HepG2 (cell line): ENCODE data around the gene TSPYL4. TPM values are rescaled to one million over a fixed set of nuclear protein-coding genes. Genes with fewer than 3 reads are reported as not detected.

Experiments
- ATAC-seq: fragments of 200-7000 bp; cut with Tn5 transposase; 3 replicates; pipeline ENCODE4 v1.9.1; 2020; ENCODE audit warnings: mild to moderate bottlenecking, moderate library complexity
- BruUV-seq: library from RNA; stranded (reverse); fragments of 400-500 nt; replicated peaks from 2 replicates; lab custom pipeline; 2021; lab: Mats Ljungman, UMichigan
- CTCF ChIA-PET: fragments of 300-600 bp; formaldehyde crosslinking; extraction: SDS; loops from one replicate; lab custom pipeline; 2021; ENCODE audit warnings: low total read pairs, inconsistent platforms, low intra/inter-chr PET ratio; lab: Yijun Ruan, JAX
- POLR2A ChIA-PET: fragments of 350-600 bp; sonication (Branson Sonifier 250); formaldehyde crosslinking; loops from one replicate; lab custom pipeline; 2020; ENCODE audit warnings: antibody characterized with exemption, inconsistent platforms; lab: Yijun Ruan, JAX
- DNase-seq: peaks from one replicate; pipeline ENCODE4 v3.0.0-alpha.2; 2015; ENCODE audit warnings: low spot score
- FAIRE-seq: peaks from 3 replicates; lab custom pipeline; 2011; peaks lifted over from hg19 to GRCh38; lab: Jason Lieb, UNC
- H2AFZ ChIP-seq: one replicate; pipeline ENCODE4 v1.6.1; 2011; ENCODE audit warnings: low read length, inconsistent platforms
- H3K27ac ChIP-seq: fragments of 300-600 bp; 3 replicates; pipeline ENCODE4 v1.8.0; 2011; ENCODE audit warnings: mixed run types, mild to moderate bottlenecking, mixed read lengths, low read length, inconsistent platforms; ENCODE audit not compliant: insufficient read depth; ENCODE audit errors: extremely low read length
- H3K27me3 ChIP-seq, 2 experiments: fragments of 200-600 bp in 1 of 2; 2 replicates in 1 of 2; 3 replicates in 1 of 2; pipeline versions ENCODE4 v1.6.0 to v1.8.0; 2011; ENCODE audit warnings: low read length in 2 of 2, mild to moderate bottlenecking in 2 of 2, moderate library complexity in 2 of 2, inconsistent platforms in 1 of 2; ENCODE audit not compliant: insufficient read depth in 2 of 2, control insufficient read depth in 1 of 2
- H3K36me3 ChIP-seq, 2 experiments: fragments of 200-600 bp in 1 of 2; replicated peaks in 1 of 2; 2 replicates in 1 of 2; 3 replicates in 1 of 2; pipeline versions ENCODE4 v1.5.1 to v1.8.0; 2011; ENCODE audit warnings: low read length in 2 of 2, inconsistent platforms in 1 of 2; ENCODE audit not compliant: insufficient read depth in 2 of 2, control insufficient read depth in 1 of 2
- H3K4me1 ChIP-seq: 2 replicates; pipeline ENCODE4 v1.5.1; 2012; ENCODE audit warnings: low read length, inconsistent platforms; ENCODE audit not compliant: insufficient read depth
- H3K4me2 ChIP-seq: 2 replicates; pipeline ENCODE4 v1.6.0; 2011; ENCODE audit warnings: low read depth, low read length, inconsistent platforms
- H3K4me3 ChIP-seq, 3 experiments: fragments of 200-600 bp in 1 of 3; sonication (generic), shearing (Covaris generic) in 1 of 3; replicated peaks in 1 of 3; 2 replicates each; pipeline ENCODE4 v1.5.1; 2011 to 2016; ENCODE audit warnings: low read length in 3 of 3, inconsistent platforms in 2 of 3, low read depth in 2 of 3, mild to moderate bottlenecking in 2 of 3, control low read depth in 1 of 3, mixed read lengths in 1 of 3; ENCODE audit not compliant: insufficient read depth in 1 of 3
- H3K79me2 ChIP-seq: one replicate; pipeline ENCODE4 v1.6.1; 2011; ENCODE audit warnings: low read length, inconsistent platforms; ENCODE audit not compliant: insufficient read depth
- H3K9ac ChIP-seq: 2 replicates; pipeline ENCODE4 v1.6.0; 2011; ENCODE audit warnings: mild to moderate bottlenecking, low read depth, low read length, inconsistent platforms; ENCODE audit not compliant: insufficient read depth
- H3K9me3 ChIP-seq: 2 replicates; pipeline ENCODE4 v1.5.1; 2012; ENCODE audit warnings: mild to moderate bottlenecking, low read length
- H4K20me1 ChIP-seq: 2 replicates; pipeline ENCODE4 v1.6.0; 2011; ENCODE audit warnings: inconsistent platforms, mild to moderate bottlenecking, low read length, moderate library complexity; ENCODE audit not compliant: insufficient read depth
- CAMTA2 ChIP-seq: sonication (generic); formaldehyde crosslinking; IDR thresholded peaks from 2 replicates; pipeline ENCODE4 v1.4.0; 2020; ENCODE audit warnings: mild to moderate bottlenecking, missing genetic modification reagents, borderline replicate concordance
- NFE2L2 ChIP-seq: fragments of 150-350 bp; IDR thresholded peaks from 2 replicates; pipeline ENCODE4 v1.6.1; 2014; ENCODE audit warnings: low read length
- RFX5 ChIP-seq: IDR thresholded peaks from 2 replicates; pipeline ENCODE4 v1.6.1; 2011; ENCODE audit warnings: low read depth, low read length, improper control_type of control experiment
- SNAPC2 ChIP-seq: sonication (generic); formaldehyde crosslinking; IDR thresholded peaks from 2 replicates; pipeline ENCODE4 v1.8.1; 2022; ENCODE audit warnings: mild to moderate bottlenecking, missing genetic modification reagents
- U2AF2 ChIP-seq: fragments of 200-400 bp; formaldehyde crosslinking; IDR thresholded peaks from 2 replicates; pipeline ENCODE4 v1.6.1; 2017; ENCODE audit warnings: low read depth, mild to moderate bottlenecking, low read length
- ZNF207 ChIP-seq: fragments of 450-650 bp; IDR thresholded peaks from 2 replicates; pipeline ENCODE4 v1.6.1; 2016; ENCODE audit warnings: antibody characterized with exemption, borderline replicate concordance
- ZNF460 ChIP-seq: sonication (generic); formaldehyde crosslinking; IDR thresholded peaks from 2 replicates; pipeline ENCODE4 v1.5.1; 2020; ENCODE audit warnings: missing genetic modification reagents, mild to moderate bottlenecking, borderline replicate concordance
- ZNF563 ChIP-seq: sonication (generic); formaldehyde crosslinking; IDR thresholded peaks from 2 replicates; pipeline ENCODE4 v1.8.0; 2022; ENCODE audit warnings: mild to moderate bottlenecking, moderate library complexity, missing genetic modification reagents
- ZNF773 ChIP-seq: sonication (generic); formaldehyde crosslinking; IDR thresholded peaks from 2 replicates; pipeline ENCODE4 v1.4.0; 2020; ENCODE audit warnings: missing genetic modification reagents, borderline replicate concordance
- WGBS: methylation state at CpG from one replicate; pipeline ENCODE4 v1.1.6; 2017; ENCODE audit warnings: low lambda C conversion rate; 5-methylcytosine and 5-hydroxymethylcytosine counted together
- in situ Hi-C: cut with HindIII; loops from 2 replicates; pipeline ENCODE4 v1.10.0; 2017; ENCODE audit warnings: low pct_unique_long_range_greater_than_20kb; ENCODE audit not compliant: extremely low pct_ligation_motif_present
- intact Hi-C: fragments of 100-400 bp; cut with micrococcal nuclease; formaldehyde crosslinking; loops from one replicate; pipeline ENCODE4 v1.10.0; 2022; ENCODE audit not compliant: unreplicated experiment
- polyA plus RNA-seq, 8 experiments: library from polyadenylated mRNA; depleted of rRNA in 3 of 8; stranded (reverse) in 7 of 8; unstranded in 1 of 8; fragments of >200 nt; fragmentation: Illumina TruSeq in 4 of 8; extraction: Trizol in 4 of 8; gene quantifications; 2 replicates each; pipeline versions ENCODE4 v1.2.1 to v1.2.3, GENCODE V29; 2011 to 2016; ENCODE audit warnings: low read depth in 4 of 8, missing spikeins in 1 of 8, mixed read lengths in 1 of 8; ENCODE audit not compliant: insufficient read depth in 1 of 8
- total RNA-seq, 5 experiments: library from RNA; depleted of rRNA; stranded (reverse); fragments of >200 nt; fragmentation: Illumina TruSeq; extraction: Trizol; gene quantifications; 2 replicates each; pipeline ENCODE4 v1.2.3, GENCODE V29; 2016; ENCODE audit warnings: low read depth in 1 of 5
- TF ChIP-seq, protein P1 (sequence below): sonication (generic); formaldehyde crosslinking; IDR thresholded peaks from 2 replicates; pipeline ENCODE4 v1.4.0; 2020; ENCODE audit warnings: mild to moderate bottlenecking, missing genetic modification reagents
- TF ChIP-seq, protein P2 (sequence below): sonication (generic); formaldehyde crosslinking; IDR thresholded peaks from 2 replicates; pipeline ENCODE4 v1.4.0; 2020; ENCODE audit warnings: missing genetic modification reagents

Gene TSPYL4
- total and polyA plus RNA-seq, 2 of the 13 experiments (the other 11 are each of a cell fraction or from before 2014, with no cell fraction given): 18.0 to 19.7 TPM

DNA sequence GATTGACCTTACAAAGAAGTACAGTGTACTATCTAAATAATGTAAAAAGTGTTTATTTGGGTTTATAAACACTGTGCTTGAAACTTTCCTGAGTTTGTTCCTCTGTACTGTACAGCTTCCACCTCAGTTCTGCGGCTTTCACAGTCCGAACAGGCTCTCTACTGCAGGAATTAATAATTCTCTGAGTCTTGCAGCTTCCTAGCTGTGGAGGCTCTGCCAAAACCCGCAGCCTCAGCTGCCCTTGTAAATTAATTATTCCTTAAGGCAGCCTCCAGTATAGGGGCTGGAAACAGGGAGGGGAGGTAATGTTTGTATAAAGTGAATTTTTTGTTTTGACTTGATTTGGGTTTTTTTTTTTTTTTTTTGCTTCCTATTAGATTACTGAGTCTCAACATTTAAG lies 19.2 kb downstream of the TSPYL4 start:
- POLR2A ChIA-PET: no interaction called here
- no peaks in the 10 kb centered on the region for H3K27me3 ChIP-seq
- CTCF ChIA-PET: no interaction called here
- FAIRE-seq (no peak), ATAC-seq (no peak), DNase-seq (no peak)
- in situ Hi-C loops (no loop called here), intact Hi-C loops (no loop called here)
- 97% methylated on average over 3 of the region's 3 CpGs for WGBS
- no peak overlapping the region for H2AFZ ChIP-seq
- no peaks in the 10 kb centered on the region for H3K79me2 ChIP-seq
- BruUV-seq: no TSS peak
- no peak overlapping the region for H3K27ac ChIP-seq
- H3K4me3 ChIP-seq: no peak overlapping the region
- no peaks in the 10 kb centered on the region for H4K20me1 ChIP-seq
- H3K36me3 ChIP-seq: peaks cover 5 to 20% of the 10 kb centered on the region in 2 experiments; a peak in 3 of 5 replicates
- no peak overlapping the region for H3K9ac ChIP-seq
- no peak overlapping the region for H3K4me2 ChIP-seq
- TF ChIP-seq ZNF460 (CRISPR knock-in tag): no peak
- no peak for TF ChIP-seq CAMTA2 (CRISPR knock-in tag)
- TF ChIP-seq ZNF563 (CRISPR knock-in tag): no peak
- no peak for TF ChIP-seq SNAPC2
- no peaks in the 10 kb centered on the region for H3K9me3 ChIP-seq
- no peaks in the 10 kb centered on the region for H3K4me1 ChIP-seq

DNA sequence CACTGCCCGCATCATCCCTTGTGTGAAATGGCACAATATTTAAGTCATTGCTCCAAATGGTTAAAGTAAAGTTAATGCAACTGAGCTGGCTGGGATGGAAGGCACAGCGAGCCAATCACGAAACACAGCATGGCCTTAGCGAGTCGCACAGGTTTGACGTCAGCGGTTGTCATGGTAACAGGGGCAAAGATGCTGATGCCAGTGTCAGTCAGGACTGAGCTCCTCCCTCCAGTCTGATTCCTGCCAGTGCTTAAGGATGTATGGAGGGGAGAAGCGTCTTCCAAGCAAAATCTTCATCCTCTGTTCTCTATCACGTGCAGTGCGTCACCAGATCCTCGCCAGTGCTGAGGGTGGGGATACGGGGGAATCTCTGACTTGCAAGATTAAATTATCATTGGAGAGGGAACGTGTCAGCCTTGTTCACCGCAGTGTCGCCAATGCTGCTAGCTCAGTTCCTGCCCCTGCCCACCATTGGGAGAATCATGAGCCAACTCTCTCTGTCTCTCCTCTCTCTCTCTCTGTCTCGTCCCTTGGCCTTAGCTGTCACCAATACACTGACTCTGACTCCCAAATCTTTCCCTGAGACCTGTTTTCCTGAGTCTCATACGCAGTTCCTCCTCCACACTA lies 24.5 kb downstream of the TSPYL4 start:
- no peak for DNase-seq
- Histone ChIP-seq H4K20me1 (no peaks in the 10 kb centered on the region), H3K4me1 (no peaks in the 10 kb centered on the region), H3K27ac (no peak overlapping the region), H2AFZ (no peak overlapping the region), H3K9me3 (no peaks in the 10 kb centered on the region), H3K27me3 (no peaks in the 10 kb centered on the region), H3K9ac (no peak overlapping the region), H3K36me3 (peaks cover 0 to 5% of the 10 kb centered on the region in 2 experiments; a peak in 1 of 5 replicates), H3K4me3 (no peak overlapping the region), H3K79me2 (no peaks in the 10 kb centered on the region), H3K4me2 (no peak overlapping the region)
- intact Hi-C loops: no loop called here
- ATAC-seq: no peak
- BruUV-seq: no TSS peak
- in situ Hi-C loops: no loop called here
- WGBS: 98% methylated on average over 17 of the region's 17 CpGs
- FAIRE-seq: no peak
- CTCF ChIA-PET: no interaction called here
- POLR2A ChIA-PET: no interaction called here
- no peak for TF ChIP-seq NFE2L2
- TF ChIP-seq, protein P1, sequence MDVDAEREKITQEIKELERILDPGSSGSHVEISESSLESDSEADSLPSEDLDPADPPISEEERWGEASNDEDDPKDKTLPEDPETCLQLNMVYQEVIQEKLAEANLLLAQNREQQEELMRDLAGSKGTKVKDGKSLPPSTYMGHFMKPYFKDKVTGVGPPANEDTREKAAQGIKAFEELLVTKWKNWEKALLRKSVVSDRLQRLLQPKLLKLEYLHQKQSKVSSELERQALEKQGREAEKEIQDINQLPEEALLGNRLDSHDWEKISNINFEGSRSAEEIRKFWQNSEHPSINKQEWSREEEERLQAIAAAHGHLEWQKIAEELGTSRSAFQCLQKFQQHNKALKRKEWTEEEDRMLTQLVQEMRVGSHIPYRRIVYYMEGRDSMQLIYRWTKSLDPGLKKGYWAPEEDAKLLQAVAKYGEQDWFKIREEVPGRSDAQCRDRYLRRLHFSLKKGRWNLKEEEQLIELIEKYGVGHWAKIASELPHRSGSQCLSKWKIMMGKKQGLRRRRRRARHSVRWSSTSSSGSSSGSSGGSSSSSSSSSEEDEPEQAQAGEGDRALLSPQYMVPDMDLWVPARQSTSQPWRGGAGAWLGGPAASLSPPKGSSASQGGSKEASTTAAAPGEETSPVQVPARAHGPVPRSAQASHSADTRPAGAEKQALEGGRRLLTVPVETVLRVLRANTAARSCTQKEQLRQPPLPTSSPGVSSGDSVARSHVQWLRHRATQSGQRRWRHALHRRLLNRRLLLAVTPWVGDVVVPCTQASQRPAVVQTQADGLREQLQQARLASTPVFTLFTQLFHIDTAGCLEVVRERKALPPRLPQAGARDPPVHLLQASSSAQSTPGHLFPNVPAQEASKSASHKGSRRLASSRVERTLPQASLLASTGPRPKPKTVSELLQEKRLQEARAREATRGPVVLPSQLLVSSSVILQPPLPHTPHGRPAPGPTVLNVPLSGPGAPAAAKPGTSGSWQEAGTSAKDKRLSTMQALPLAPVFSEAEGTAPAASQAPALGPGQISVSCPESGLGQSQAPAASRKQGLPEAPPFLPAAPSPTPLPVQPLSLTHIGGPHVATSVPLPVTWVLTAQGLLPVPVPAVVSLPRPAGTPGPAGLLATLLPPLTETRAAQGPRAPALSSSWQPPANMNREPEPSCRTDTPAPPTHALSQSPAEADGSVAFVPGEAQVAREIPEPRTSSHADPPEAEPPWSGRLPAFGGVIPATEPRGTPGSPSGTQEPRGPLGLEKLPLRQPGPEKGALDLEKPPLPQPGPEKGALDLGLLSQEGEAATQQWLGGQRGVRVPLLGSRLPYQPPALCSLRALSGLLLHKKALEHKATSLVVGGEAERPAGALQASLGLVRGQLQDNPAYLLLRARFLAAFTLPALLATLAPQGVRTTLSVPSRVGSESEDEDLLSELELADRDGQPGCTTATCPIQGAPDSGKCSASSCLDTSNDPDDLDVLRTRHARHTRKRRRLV (CRISPR knock-in tag): no peak
- no peak for TF ChIP-seq ZNF773 (CRISPR knock-in tag)
- TF ChIP-seq, protein P2, sequence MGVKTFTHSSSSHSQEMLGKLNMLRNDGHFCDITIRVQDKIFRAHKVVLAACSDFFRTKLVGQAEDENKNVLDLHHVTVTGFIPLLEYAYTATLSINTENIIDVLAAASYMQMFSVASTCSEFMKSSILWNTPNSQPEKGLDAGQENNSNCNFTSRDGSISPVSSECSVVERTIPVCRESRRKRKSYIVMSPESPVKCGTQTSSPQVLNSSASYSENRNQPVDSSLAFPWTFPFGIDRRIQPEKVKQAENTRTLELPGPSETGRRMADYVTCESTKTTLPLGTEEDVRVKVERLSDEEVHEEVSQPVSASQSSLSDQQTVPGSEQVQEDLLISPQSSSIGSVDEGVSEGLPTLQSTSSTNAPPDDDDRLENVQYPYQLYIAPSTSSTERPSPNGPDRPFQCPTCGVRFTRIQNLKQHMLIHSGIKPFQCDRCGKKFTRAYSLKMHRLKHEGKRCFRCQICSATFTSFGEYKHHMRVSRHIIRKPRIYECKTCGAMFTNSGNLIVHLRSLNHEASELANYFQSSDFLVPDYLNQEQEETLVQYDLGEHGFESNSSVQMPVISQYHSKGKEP (CRISPR knock-in tag): no peak
- no peak for TF ChIP-seq U2AF2
- TF ChIP-seq RFX5: peak; percentile 92
- no peak for TF ChIP-seq ZNF207
